ENCODE measurements around the gene TMEM209. TPM values are rescaled to one million over a fixed set of nuclear protein-coding genes. Genes with fewer than 3 reads are reported as not detected.
"Not testable (repeated sequence)": the region's sequence is repeated elsewhere in the genome, so short reads cannot be mapped to it uniquely, and the experiment has no call there.

Gene TMEM209
- total RNA-seq, 2 experiments from 2014 or later, result 18.3 to 18.8 TPM

- POLR2A ChIA-PET, result no interaction called here
- no peaks in the 10 kb centered on the region for H3K4me1 Mint-ChIP-seq (ENCODE audit: low read depth)
- no peaks in the 10 kb centered on the region for H3K27me3 Mint-ChIP-seq
- H3K27ac Mint-ChIP-seq, result no peak overlapping the region
- no peaks in the 10 kb centered on the region for H3K36me3 Mint-ChIP-seq (ENCODE audit: low read depth)
- Histone ChIP-seq H3K27me3 (ENCODE audit: control insufficient read depth in 1 of 2, insufficient read depth in 2 of 2, low read length in 2 of 2) (no peaks in the 10 kb centered on the region), H3K27ac (ENCODE audit: low read depth in 1 of 2, low read length in 2 of 2) (no peak overlapping the region), H3K4me3 (ENCODE audit: low read length) (no peak overlapping the region), H3K9me3 (ENCODE audit: control insufficient read depth in 1 of 2, insufficient read depth in 1 of 2, low read length in 2 of 2) (no peaks in the 10 kb centered on the region), H3K4me1 (ENCODE audit: insufficient read depth, low read length) (no peaks in the 10 kb centered on the region), H3K36me3 (ENCODE audit: insufficient read depth, low read length) (no peaks in the 10 kb centered on the region)
- no peak for DNase-seq
- intact Hi-C loops (cut with DNase I, micrococcal nuclease), result no loop called here
- no peak for ATAC-seq (ENCODE audit: poor library complexity)
- no peak overlapping the region for H3K4me3 Mint-ChIP-seq
- TF ChIP-seq, protein P1, sequence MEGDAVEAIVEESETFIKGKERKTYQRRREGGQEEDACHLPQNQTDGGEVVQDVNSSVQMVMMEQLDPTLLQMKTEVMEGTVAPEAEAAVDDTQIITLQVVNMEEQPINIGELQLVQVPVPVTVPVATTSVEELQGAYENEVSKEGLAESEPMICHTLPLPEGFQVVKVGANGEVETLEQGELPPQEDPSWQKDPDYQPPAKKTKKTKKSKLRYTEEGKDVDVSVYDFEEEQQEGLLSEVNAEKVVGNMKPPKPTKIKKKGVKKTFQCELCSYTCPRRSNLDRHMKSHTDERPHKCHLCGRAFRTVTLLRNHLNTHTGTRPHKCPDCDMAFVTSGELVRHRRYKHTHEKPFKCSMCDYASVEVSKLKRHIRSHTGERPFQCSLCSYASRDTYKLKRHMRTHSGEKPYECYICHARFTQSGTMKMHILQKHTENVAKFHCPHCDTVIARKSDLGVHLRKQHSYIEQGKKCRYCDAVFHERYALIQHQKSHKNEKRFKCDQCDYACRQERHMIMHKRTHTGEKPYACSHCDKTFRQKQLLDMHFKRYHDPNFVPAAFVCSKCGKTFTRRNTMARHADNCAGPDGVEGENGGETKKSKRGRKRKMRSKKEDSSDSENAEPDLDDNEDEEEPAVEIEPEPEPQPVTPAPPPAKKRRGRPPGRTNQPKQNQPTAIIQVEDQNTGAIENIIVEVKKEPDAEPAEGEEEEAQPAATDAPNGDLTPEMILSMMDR (IDR thresholded peaks at IDR 0.05), result no peak
- CTCF ChIA-PET, result no interaction called here
- no peaks in the 10 kb centered on the region for H3K9me3 Mint-ChIP-seq
These were observed 28.9 kb upstream of the TMEM209 start for GRCh38 chr7:130234078-130234477.

GRCh38 chr7:130232209-130232608 lies 27.0 kb upstream of the TMEM209 start:
- POLR2A ChIA-PET, result no interaction called here
- H3K4me3 Mint-ChIP-seq, result no peak overlapping the region
- no peaks in the 10 kb centered on the region for H3K4me1 ChIP-seq (ENCODE audit: insufficient read depth, low read length)
- no peaks in the 10 kb centered on the region for H3K4me1 Mint-ChIP-seq (ENCODE audit: low read depth)
- no peak overlapping the region for H3K4me3 ChIP-seq (ENCODE audit: low read length)
- H3K9me3 Mint-ChIP-seq, result no peaks in the 10 kb centered on the region
- H3K27ac Mint-ChIP-seq, result no peak overlapping the region
- no peaks in the 10 kb centered on the region for H3K36me3 ChIP-seq (ENCODE audit: insufficient read depth, low read length)
- intact Hi-C loops (cut with DNase I, micrococcal nuclease), result no loop called here
- TF ChIP-seq, protein P1 (IDR thresholded peaks at IDR 0.05), result no peak
- no peak overlapping the region for H3K27ac ChIP-seq (ENCODE audit: low read depth in 1 of 2, low read length in 2 of 2)
- H3K27me3 Mint-ChIP-seq, result no peaks in the 10 kb centered on the region
- ATAC-seq (ENCODE audit: poor library complexity) (no peak), DNase-seq (no peak)
- H3K36me3 Mint-ChIP-seq (ENCODE audit: low read depth), result no peaks in the 10 kb centered on the region
- H3K9me3 ChIP-seq (ENCODE audit: control insufficient read depth in 1 of 2, insufficient read depth in 1 of 2, low read length in 2 of 2), result no peaks in the 10 kb centered on the region
- H3K27me3 ChIP-seq (ENCODE audit: control insufficient read depth in 1 of 2, insufficient read depth in 2 of 2, low read length in 2 of 2), result no peaks in the 10 kb centered on the region
- CTCF ChIA-PET, result no interaction called here

DNA sequence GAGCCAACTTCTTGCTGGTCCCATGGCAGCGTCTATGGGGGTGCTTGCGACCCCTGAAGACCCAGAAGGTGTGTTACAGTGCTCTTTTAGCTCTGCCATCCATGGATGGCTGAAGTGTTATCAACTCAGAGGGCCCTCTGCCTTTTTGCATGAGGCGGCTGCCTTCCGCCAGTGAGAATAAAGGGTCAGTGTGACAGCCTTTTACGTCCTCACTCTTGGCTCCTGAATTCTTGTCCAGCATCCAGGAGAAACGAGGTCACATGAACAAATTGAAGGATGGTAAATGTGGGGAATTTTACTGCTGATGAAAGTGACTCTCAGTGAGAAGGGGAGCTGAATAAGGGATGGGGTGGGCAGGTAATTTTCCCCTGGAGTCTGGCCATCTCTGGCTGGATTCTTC lies 26.6 kb upstream of the TMEM209 start:
- no peak for ATAC-seq (ENCODE audit: poor library complexity)

GRCh38 chr7:130229981-130230380 lies 24.8 kb upstream of the TMEM209 start:
- CTCF ChIA-PET, H3K9me3 Mint-ChIP-seq, POLR2A ChIA-PET: not testable (repeated sequence)

More for the DNA sequence above, 26.6 kb upstream of the TMEM209 start:
- Mint-ChIP-seq H3K27me3 (no peaks in the 10 kb centered on the region), H3K9me3 (no peaks in the 10 kb centered on the region), H3K27ac (no peak overlapping the region), H3K4me3 (no peak overlapping the region), H3K36me3 (ENCODE audit: low read depth) (no peaks in the 10 kb centered on the region), H3K4me1 (ENCODE audit: low read depth) (no peaks in the 10 kb centered on the region)
- no peaks in the 10 kb centered on the region for H3K36me3 ChIP-seq (ENCODE audit: insufficient read depth, low read length)
- no peak overlapping the region for H3K27ac ChIP-seq (ENCODE audit: low read depth in 1 of 2, low read length in 2 of 2)
- no peaks in the 10 kb centered on the region for H3K9me3 ChIP-seq (ENCODE audit: control insufficient read depth in 1 of 2, insufficient read depth in 1 of 2, low read length in 2 of 2)
- H3K4me3 ChIP-seq (ENCODE audit: low read length), result no peak overlapping the region
- no peaks in the 10 kb centered on the region for H3K4me1 ChIP-seq (ENCODE audit: insufficient read depth, low read length)
- DNase-seq, result no peak
- TF ChIP-seq, protein P1 (IDR thresholded peaks at IDR 0.05), result no peak
- intact Hi-C loops (cut with DNase I, micrococcal nuclease), result no loop called here
- ChIA-PET CTCF (no interaction called here), POLR2A (no interaction called here)
- no peaks in the 10 kb centered on the region for H3K27me3 ChIP-seq (ENCODE audit: control insufficient read depth in 1 of 2, insufficient read depth in 2 of 2, low read length in 2 of 2)

More at GRCh38 chr7:130229981-130230380, 24.8 kb upstream of the TMEM209 start:
- H3K27ac Mint-ChIP-seq; H3K27me3 Mint-ChIP-seq; intact Hi-C loops (cut with DNase I, micrococcal nuclease); H3K27ac ChIP-seq (ENCODE audit: low read depth in 1 of 2, low read length in 2 of 2); H3K36me3 Mint-ChIP-seq (ENCODE audit: low read depth); H3K4me3 Mint-ChIP-seq; H3K4me1 ChIP-seq (ENCODE audit: insufficient read depth, low read length); H3K36me3 ChIP-seq (ENCODE audit: insufficient read depth, low read length); ATAC-seq (ENCODE audit: poor library complexity); H3K27me3 ChIP-seq (ENCODE audit: control insufficient read depth in 1 of 2, insufficient read depth in 2 of 2, low read length in 2 of 2); H3K4me1 Mint-ChIP-seq (ENCODE audit: low read depth); H3K9me3 ChIP-seq (ENCODE audit: control insufficient read depth in 1 of 2, insufficient read depth in 1 of 2, low read length in 2 of 2); H3K4me3 ChIP-seq (ENCODE audit: low read length); DNase-seq: not testable (repeated sequence)
